Karpas-422 (cell line): ENCODE results near the gene FAM170A. TPM values are rescaled to one million over a fixed set of nuclear protein-coding genes. Genes with fewer than 3 reads are reported as not detected.

Source experiments
- DNase-seq: peaks from one replicate; pipeline ENCODE4 v3.0.0-alpha.2; 2015
- H2AFZ ChIP-seq: fragments of 200-600 bp; sonication (generic); 2 replicates; pipeline ENCODE4 v1.6.1; 2014; ENCODE audit warnings: antibody characterized with exemption, low read length, mixed read lengths
- H3K27ac ChIP-seq: fragments of 200-600 bp; sonication (generic); 2 replicates; pipeline ENCODE4 v1.5.1; 2014; ENCODE audit warnings: mild to moderate bottlenecking, low read length, moderate library complexity
- H3K27me3 ChIP-seq: fragments of 200-600 bp; sonication (generic); 2 replicates; pipeline ENCODE4 v1.6.1; 2014; ENCODE audit warnings: low read length, mixed read lengths
- H3K36me3 ChIP-seq: fragments of 200-600 bp; sonication (generic); 2 replicates; pipeline ENCODE4 v1.6.1; 2014; ENCODE audit warnings: low read length, mixed read lengths; ENCODE audit not compliant: insufficient read depth
- H3K4me1 ChIP-seq: fragments of 200-600 bp; sonication (generic); 2 replicates; pipeline ENCODE4 v1.6.1; 2014; ENCODE audit warnings: mild to moderate bottlenecking, low read length, mixed read lengths
- H3K4me2 ChIP-seq: fragments of 200-600 bp; sonication (generic); 2 replicates; pipeline ENCODE4 v1.6.1; 2014; ENCODE audit warnings: low read length, low read depth, mild to moderate bottlenecking; ENCODE audit not compliant: poor library complexity, severe bottlenecking
- H3K4me3 ChIP-seq: fragments of 200-600 bp; sonication (generic); 2 replicates; pipeline ENCODE4 v1.5.1; 2014; ENCODE audit warnings: mild to moderate bottlenecking, antibody characterized with exemption, low read length, mixed read lengths
- H3K79me2 ChIP-seq: fragments of 200-600 bp; sonication (generic); 2 replicates; pipeline ENCODE4 v1.6.1; 2014; ENCODE audit warnings: mild to moderate bottlenecking, low read length, mixed read lengths
- H3K9ac ChIP-seq: fragments of 200-600 bp; sonication (generic); 2 replicates; pipeline ENCODE4 v1.6.0; 2014; ENCODE audit warnings: low read length
- H3K9me2 ChIP-seq: fragments of 200-600 bp; sonication (generic), shearing (Covaris generic); replicated peaks from 2 replicates; pipeline ENCODE4 v1.6.0; 2014; ENCODE audit warnings: mild to moderate bottlenecking, low read length, moderate library complexity; ENCODE audit not compliant: insufficient read depth
- H3K9me3 ChIP-seq: fragments of 300-700, 200-600 bp; sonication (generic); 2 replicates; pipeline ENCODE4 v1.6.1; 2014; ENCODE audit warnings: low read length, mixed read lengths
- H4K20me1 ChIP-seq: fragments of 200-600 bp; sonication (generic); 2 replicates; pipeline ENCODE4 v1.6.1; 2014; ENCODE audit warnings: mild to moderate bottlenecking, antibody characterized with exemption, low read length, low read depth; ENCODE audit not compliant: insufficient read depth
- total RNA-seq: library from RNA; depleted of rRNA; stranded (reverse); fragments of >200 nt; shearing (Covaris generic); gene quantifications from 2 replicates; pipeline ENCODE4 v1.2.3, GENCODE V29; 2014; ENCODE audit warnings: low replicate concordance; rRNA removed

FAM170A gene
- total RNA-seq, 1 experiment from 2014 or later, result not detected

GRCh38 chr5:119681734-119682133, 52.4 kb downstream of the FAM170A start:
- no peak overlapping the region for H2AFZ ChIP-seq
- H3K4me3 ChIP-seq, result no peak overlapping the region
- H3K79me2 ChIP-seq, result no peaks in the 10 kb centered on the region
- no peak overlapping the region for H3K9ac ChIP-seq
- no peaks in the 10 kb centered on the region for H3K9me2 ChIP-seq
- H3K4me2 ChIP-seq, result no peak overlapping the region
- H3K4me1 ChIP-seq, result no peaks in the 10 kb centered on the region
- no peaks in the 10 kb centered on the region for H3K36me3 ChIP-seq
- no peak overlapping the region for H3K27ac ChIP-seq
- no peaks in the 10 kb centered on the region for H3K9me3 ChIP-seq
- H3K27me3 ChIP-seq, result no peaks in the 10 kb centered on the region
- DNase-seq, result no peak
- H4K20me1 ChIP-seq, result no peaks in the 10 kb centered on the region

DNA sequence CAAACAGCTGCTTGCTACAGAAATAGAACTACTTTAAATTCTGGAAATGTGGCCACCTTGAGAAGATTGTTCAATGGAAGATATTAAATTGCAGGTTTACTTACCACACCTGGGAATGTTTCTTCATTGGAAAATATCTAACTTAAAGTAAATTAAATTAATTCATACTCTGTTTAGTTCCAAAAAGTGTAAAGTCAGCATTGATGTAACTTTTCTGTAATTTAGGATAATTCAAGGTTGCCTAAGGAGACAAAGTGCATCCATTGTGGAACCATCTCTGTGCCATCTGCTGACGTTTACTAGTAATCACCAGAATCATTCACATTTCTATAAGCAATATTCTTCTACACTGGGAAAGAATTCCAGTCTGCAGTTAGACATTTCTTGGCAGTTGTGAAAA, 53.0 kb downstream of the FAM170A start:
- no peaks in the 10 kb centered on the region for H3K9me3 ChIP-seq
- no peaks in the 10 kb centered on the region for H3K27me3 ChIP-seq
- no peak overlapping the region for H3K4me3 ChIP-seq
- no peaks in the 10 kb centered on the region for H3K79me2 ChIP-seq
- no peaks in the 10 kb centered on the region for H3K9me2 ChIP-seq
- no peaks in the 10 kb centered on the region for H3K4me1 ChIP-seq
- H3K36me3 ChIP-seq, result no peaks in the 10 kb centered on the region
- no peaks in the 10 kb centered on the region for H4K20me1 ChIP-seq
- H3K27ac ChIP-seq, result no peak overlapping the region
- H3K4me2 ChIP-seq, result no peak overlapping the region
- H3K9ac ChIP-seq, result no peak overlapping the region
- no peak for DNase-seq
- H2AFZ ChIP-seq, result no peak overlapping the region

Other genes with a start within 250 kb of the FAM170A start
- 57.6 and 127 TPM in 2 replicates for gene HSD17B4, start 177.1 kb upstream of the FAM170A start, total RNA-seq